Smooth muscle cell of the coronary artery (primary cell): Measurements from ENCODE around the gene RREB1. TPM values are rescaled to one million over a fixed set of nuclear protein-coding genes. Genes with fewer than 3 reads are reported as not detected.

Source experiments
- total RNA-seq: library from RNA; depleted of rRNA; stranded (reverse); fragments of >200 nt; gene quantifications from 2 replicates; pipeline ENCODE4 v1.2.3, GENCODE V29; 2014; ENCODE audit warnings: low replicate concordance

The RREB1 gene
- 8.9 and 12.4 TPM in 2 replicates for total RNA-seq

DNA sequence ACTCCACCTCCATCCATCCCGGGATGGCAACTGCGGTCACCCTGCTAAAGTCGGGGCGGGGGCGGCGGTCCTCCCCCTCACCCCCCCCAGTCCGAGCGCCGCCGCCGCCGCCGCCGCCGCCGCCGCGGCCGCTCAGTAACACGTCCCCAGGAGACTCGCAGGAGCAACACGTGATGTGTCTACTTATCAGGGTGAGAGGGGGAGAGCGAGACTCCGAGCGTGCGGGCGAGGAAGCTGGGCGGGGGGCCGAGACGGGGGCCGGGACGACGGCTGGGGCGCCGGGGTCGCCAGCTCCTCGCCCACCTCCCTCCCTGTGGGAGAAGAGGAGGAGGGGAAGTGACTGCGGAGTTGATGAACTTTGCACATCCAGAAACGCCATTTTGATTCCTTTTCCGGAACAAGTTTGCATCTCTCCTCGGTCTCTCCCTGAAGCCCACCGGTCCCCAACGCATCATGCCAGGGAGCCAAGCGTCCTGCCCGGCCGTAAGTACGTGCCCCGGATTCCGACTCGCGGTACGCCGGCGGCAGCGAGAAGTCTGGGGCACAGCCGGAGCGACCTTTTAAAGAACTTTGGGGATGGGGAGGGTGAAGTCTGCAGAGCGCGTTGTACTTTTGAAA is at the start of gene RREB1:
RREB1 (plus strand) TSS at position 384 of the 618 bp plus-strand sequence. CDS start 73,951 bp downstream, outside the sequence.

Other genes starting within 250 kb of the RREB1 start
- gene SSR1, start 205.2 kb downstream of the RREB1 start, total RNA-seq, result 75.2 and 85.5 TPM in 2 replicates